GM19455 (cell line): ENCODE data around the gene ULBP2.
"Not testable (repeated sequence)": the region's sequence is repeated elsewhere in the genome, so short reads cannot be mapped to it uniquely, and the experiment has no call there.

ENCODE experiments used
- ATAC-seq: cut with Tn5 transposase; IDR thresholded peaks from one replicate; pipeline ENCODE4 v1.9.1; 2021; ENCODE audit not compliant: unreplicated experiment

The ULBP2 gene

GRCh38 chr6:149948616-149949015 lies 6.8 kb downstream of the ULBP2 start:
- no peak for ATAC-seq

GRCh38 chr6:149950423-149950822 lies 8.6 kb downstream of the ULBP2 start:
- no peak for ATAC-seq

- no peak for ATAC-seq
Observed at GRCh38 chr6:149951096-149951495, 9.3 kb downstream of the ULBP2 start.

GRCh38 chr6:149951626-149952025 lies 9.8 kb downstream of the ULBP2 start:
- no peak for ATAC-seq

GRCh38 chr6:149953390-149953789 lies 11.6 kb downstream of the ULBP2 start:
- not testable (repeated sequence) for ATAC-seq

GRCh38 chr6:149953934-149954327 lies 12.1 kb downstream of the ULBP2 start:
- ATAC-seq = not testable (repeated sequence)

GRCh38 chr6:149954328-149954983 lies 12.6 kb downstream of the ULBP2 start:
- ATAC-seq = not testable (repeated sequence)

GRCh38 chr6:149954984-149955653 lies 13.3 kb downstream of the ULBP2 start:
- not testable (repeated sequence) for ATAC-seq

GRCh38 chr6:149955654-149956317 lies 14.0 kb downstream of the ULBP2 start:
- not testable (repeated sequence) for ATAC-seq

GRCh38 chr6:149958124-149958523 lies 16.3 kb downstream of the ULBP2 start:
- not testable (repeated sequence) for ATAC-seq

GRCh38 chr6:149959806-149960205 lies 18.0 kb downstream of the ULBP2 start:
- not testable (repeated sequence) for ATAC-seq

- ATAC-seq = no peak
Observed at GRCh38 chr6:149960488-149960887, 18.7 kb downstream of the ULBP2 start.

- no peak for ATAC-seq
Observed at GRCh38 chr6:149961728-149962425, 20.1 kb downstream of the ULBP2 start.

GRCh38 chr6:149962461-149963211 lies 20.8 kb downstream of the ULBP2 start:
- ATAC-seq = no peak

GRCh38 chr6:149963212-149963461 lies 21.3 kb downstream of the ULBP2 start:
- ATAC-seq = no peak

- ATAC-seq = peak; percentile 52
Observed at GRCh38 chr6:149963462-149964307, 21.9 kb downstream of the ULBP2 start, which contains the start of gene ULBP1. TSS of gene ULBP1 (plus strand) at chr6:149963943. CDS start at chr6:149964050, 107 bp downstream.

- ATAC-seq = no peak
Observed at GRCh38 chr6:149964308-149965193, 22.7 kb downstream of the ULBP2 start.

GRCh38 chr6:149965194-149966020 lies 23.6 kb downstream of the ULBP2 start:
- no peak for ATAC-seq
